Loucy (cell line): ENCODE data around the gene METRNL.

Experiments
- H2AFZ ChIP-seq: fragments of 200-600 bp; sonication (generic); 2 replicates; pipeline ENCODE4 v1.6.0; 2016; ENCODE audit warnings: antibody characterized with exemption, mild to moderate bottlenecking, low read length, moderate library complexity
- H3F3A ChIP-seq: fragments of 200-600 bp; 2 replicates; pipeline ENCODE4 v1.6.0; 2016; ENCODE audit warnings: antibody characterized with exemption, low read depth, mild to moderate bottlenecking
- H3K27me3 ChIP-seq: fragments of 200-600 bp; sonication (generic); 2 replicates; pipeline ENCODE4 v1.6.1; 2014; ENCODE audit warnings: low read length, mild to moderate bottlenecking; ENCODE audit not compliant: insufficient read depth, poor library complexity, severe bottlenecking
- H3K36me3 ChIP-seq: fragments of 200-600 bp; sonication (generic); 2 replicates; pipeline ENCODE4 v1.6.1; 2016; ENCODE audit warnings: low read length; ENCODE audit not compliant: insufficient read depth
- H3K4me1 ChIP-seq: fragments of 200-600 bp; sonication (generic); 2 replicates; pipeline ENCODE4 v1.5.1; 2014; ENCODE audit warnings: low read length, mild to moderate bottlenecking; ENCODE audit not compliant: insufficient read depth, poor library complexity, severe bottlenecking
- H3K4me2 ChIP-seq: fragments of 200-600 bp; sonication (generic); 2 replicates; pipeline ENCODE4 v1.6.0; 2014; ENCODE audit warnings: antibody characterized with exemption, low read length, low read depth, mild to moderate bottlenecking; ENCODE audit not compliant: poor library complexity, severe bottlenecking
- H3K4me3 ChIP-seq: fragments of 200-600 bp; sonication (generic); 2 replicates; pipeline ENCODE4 v1.5.1; 2014; ENCODE audit warnings: low read length, mild to moderate bottlenecking, mixed read lengths; ENCODE audit not compliant: poor library complexity, severe bottlenecking
- H3K79me2 ChIP-seq: fragments of 200-600 bp; sonication (generic); 2 replicates; pipeline ENCODE4 v1.6.1; 2014; ENCODE audit warnings: low read length; ENCODE audit not compliant: insufficient read depth
- H3K9ac ChIP-seq: fragments of 200-600 bp; sonication (generic); 2 replicates; pipeline ENCODE4 v1.6.0; 2014; ENCODE audit warnings: mild to moderate bottlenecking, low read depth, low read length, moderate library complexity; ENCODE audit not compliant: poor library complexity, severe bottlenecking
- H3K9me2 ChIP-seq: fragments of 200-600 bp; sonication (generic); replicated peaks from 2 replicates; pipeline ENCODE4 v1.6.1; 2016; ENCODE audit warnings: low read depth, low read length, mixed read lengths
- H3K9me3 ChIP-seq: fragments of 200-600 bp; sonication (generic); 2 replicates; pipeline ENCODE4 v1.6.1; 2014; ENCODE audit warnings: mild to moderate bottlenecking, antibody characterized with exemption, low read length, low read depth; ENCODE audit not compliant: insufficient read depth
- H4K20me1 ChIP-seq: fragments of 200-600 bp; sonication (generic); 2 replicates; pipeline ENCODE4 v1.6.0; 2014; ENCODE audit warnings: antibody characterized with exemption, low read length, mild to moderate bottlenecking; ENCODE audit not compliant: insufficient read depth, poor library complexity, severe bottlenecking
- CTCF ChIP-seq: fragments of 200-600 bp; sonication (generic); conservative IDR thresholded peaks from 2 replicates; pipeline ENCODE4 v1.5.1; 2014; ENCODE audit warnings: mild to moderate bottlenecking, antibody characterized with exemption, low read length
- EZH2phosphoT487 ChIP-seq: fragments of 200-600 bp; IDR thresholded peaks from 2 replicates; pipeline ENCODE4 v1.6.1; 2018; ENCODE audit warnings: antibody characterized with exemption, mild to moderate bottlenecking, moderate library complexity, borderline replicate concordance

METRNL gene

GRCh38 chr17:83109793-83110645, 30.6 kb downstream of the METRNL start:
- no peak overlapping the region for H3K4me3 ChIP-seq
- H3K4me2 ChIP-seq: no peak overlapping the region
- H3K9me3 ChIP-seq: no peaks in the 10 kb centered on the region
- H4K20me1 ChIP-seq: no peaks in the 10 kb centered on the region
- no peak overlapping the region for H3K9ac ChIP-seq
- no peaks in the 10 kb centered on the region for H3K4me1 ChIP-seq
- no peak overlapping the region for H2AFZ ChIP-seq
- no peak for TF ChIP-seq CTCF
- TF ChIP-seq EZH2phosphoT487: no peak
- H3K9me2 ChIP-seq: no peaks in the 10 kb centered on the region
- no peaks in the 10 kb centered on the region for H3K36me3 ChIP-seq
- H3F3A ChIP-seq: no peaks in the 10 kb centered on the region
- H3K27me3 ChIP-seq: no peaks in the 10 kb centered on the region
- H3K79me2 ChIP-seq: no peaks in the 10 kb centered on the region

GRCh38 chr17:83110735-83111134, 31.3 kb downstream of the METRNL start:
- Histone ChIP-seq H2AFZ (no peak overlapping the region), H4K20me1 (no peaks in the 10 kb centered on the region), H3K9ac (no peak overlapping the region), H3K36me3 (no peaks in the 10 kb centered on the region), H3K4me2 (no peak overlapping the region), H3K79me2 (no peaks in the 10 kb centered on the region), H3K9me2 (no peaks in the 10 kb centered on the region), H3K4me3 (no peak overlapping the region), H3K27me3 (no peaks in the 10 kb centered on the region), H3F3A (no peaks in the 10 kb centered on the region), H3K4me1 (peaks cover 4% of the 10 kb centered on the region), H3K9me3 (no peaks in the 10 kb centered on the region)
- TF ChIP-seq EZH2phosphoT487 (no peak), CTCF (no peak)

- TF ChIP-seq EZH2phosphoT487: no peak
- no peak for TF ChIP-seq CTCF
- Histone ChIP-seq H3K36me3 (no peaks in the 10 kb centered on the region), H3K4me3 (no peak overlapping the region), H3K4me2 (no peak overlapping the region), H3F3A (no peaks in the 10 kb centered on the region), H3K79me2 (no peaks in the 10 kb centered on the region), H3K27me3 (no peaks in the 10 kb centered on the region), H3K9me2 (no peaks in the 10 kb centered on the region), H3K9ac (no peak overlapping the region), H3K4me1 (peaks cover 8% of the 10 kb centered on the region), H3K9me3 (no peaks in the 10 kb centered on the region), H2AFZ (no peak overlapping the region), H4K20me1 (no peaks in the 10 kb centered on the region)
These were observed 32.3 kb downstream of the METRNL start for GRCh38 chr17:83111516-83112282.
